ENCODE measurements around the gene RAB12.

RAB12 gene

GRCh38 chr18:8627107-8627472, 17.9 kb downstream of the RAB12 start:
- TF ChIP-seq ZNF70 (CRISPR knock-in tag; IDR thresholded peaks at IDR 0.05) (no peak), CREB5 (CRISPR knock-in tag; IDR thresholded peaks at IDR 0.05; ENCODE audit: low read depth) (no peak), OSR1 (CRISPR knock-in tag; IDR thresholded peaks at IDR 0.05) (no peak), TCF4 (CRISPR knock-in tag; IDR thresholded peaks at IDR 0.05; ENCODE audit: borderline replicate concordance) (no peak), ZC3H10 (CRISPR knock-in tag; IDR thresholded peaks at IDR 0.05) (no peak), ESRRG (CRISPR knock-in tag; IDR thresholded peaks at IDR 0.05) (no peak), ZNF8 (CRISPR knock-in tag; IDR thresholded peaks at IDR 0.05) (no peak), POU6F1 (CRISPR knock-in tag; IDR thresholded peaks at IDR 0.05; ENCODE audit: borderline replicate concordance, low read depth) (no peak), ZFP30 (CRISPR knock-in tag; IDR thresholded peaks at IDR 0.05) (no peak), GLIS3 (CRISPR knock-in tag; IDR thresholded peaks at IDR 0.05) (no peak), RARB (CRISPR knock-in tag; IDR thresholded peaks at IDR 0.05) (no peak), PPARA (CRISPR knock-in tag; IDR thresholded peaks at IDR 0.05; ENCODE audit: borderline replicate concordance) (no peak), CSRNP3 (CRISPR knock-in tag; IDR thresholded peaks at IDR 0.05) (no peak), TOX (CRISPR knock-in tag; IDR thresholded peaks at IDR 0.05; ENCODE audit: borderline replicate concordance) (no peak), TSHZ2 (CRISPR knock-in tag; IDR thresholded peaks at IDR 0.05) (no peak), ZNF565 (CRISPR knock-in tag; conservative IDR thresholded peaks at IDR 0.05; ENCODE audit: low read depth) (no peak), ZFP3 (CRISPR knock-in tag; IDR thresholded peaks at IDR 0.05) (no peak)
- no peak for ATAC-seq

GRCh38 chr18:8627540-8627939, 18.3 kb downstream of the RAB12 start:
- ATAC-seq: no peak
- TF ChIP-seq ESRRG (CRISPR knock-in tag; IDR thresholded peaks at IDR 0.05): no peak
- TF ChIP-seq ZNF70 (CRISPR knock-in tag; IDR thresholded peaks at IDR 0.05): no peak
- TF ChIP-seq CREB5 (CRISPR knock-in tag; IDR thresholded peaks at IDR 0.05; ENCODE audit: low read depth): no peak
- no peak for TF ChIP-seq TSHZ2 (CRISPR knock-in tag; IDR thresholded peaks at IDR 0.05)
- no peak for TF ChIP-seq TOX (CRISPR knock-in tag; IDR thresholded peaks at IDR 0.05; ENCODE audit: borderline replicate concordance)
- TF ChIP-seq SNAI2 (CRISPR knock-in tag; IDR thresholded peaks at IDR 0.05): no peak
- TF ChIP-seq PATZ1 (CRISPR knock-in tag; IDR thresholded peaks at IDR 0.05; ENCODE audit: borderline replicate concordance): no peak
- TF ChIP-seq ARNTL (CRISPR knock-in tag; IDR thresholded peaks at IDR 0.05; ENCODE audit: borderline replicate concordance, low read depth): no peak
- TF ChIP-seq ZC3H10 (CRISPR knock-in tag; IDR thresholded peaks at IDR 0.05): no peak
- no peak for TF ChIP-seq CSRNP3 (CRISPR knock-in tag; IDR thresholded peaks at IDR 0.05)
- no peak for TF ChIP-seq OSR1 (CRISPR knock-in tag; IDR thresholded peaks at IDR 0.05)

All from SK-N-SH treated with all-trans-retinoic acid at 6 μM for 48 hours (cell line).